Measurements from ENCODE around the gene NHLRC4. TPM values are rescaled to one million over a fixed set of nuclear protein-coding genes. Genes with fewer than 3 reads are reported as not detected.

Gene NHLRC4
- total and polyA plus RNA-seq, 9 of the 15 experiments (the other 6 are each of a cell fraction or from before 2014, with no cell fraction given), result 0.24 to 3.7 (median 1.3) TPM; not detected in 2

DNA sequence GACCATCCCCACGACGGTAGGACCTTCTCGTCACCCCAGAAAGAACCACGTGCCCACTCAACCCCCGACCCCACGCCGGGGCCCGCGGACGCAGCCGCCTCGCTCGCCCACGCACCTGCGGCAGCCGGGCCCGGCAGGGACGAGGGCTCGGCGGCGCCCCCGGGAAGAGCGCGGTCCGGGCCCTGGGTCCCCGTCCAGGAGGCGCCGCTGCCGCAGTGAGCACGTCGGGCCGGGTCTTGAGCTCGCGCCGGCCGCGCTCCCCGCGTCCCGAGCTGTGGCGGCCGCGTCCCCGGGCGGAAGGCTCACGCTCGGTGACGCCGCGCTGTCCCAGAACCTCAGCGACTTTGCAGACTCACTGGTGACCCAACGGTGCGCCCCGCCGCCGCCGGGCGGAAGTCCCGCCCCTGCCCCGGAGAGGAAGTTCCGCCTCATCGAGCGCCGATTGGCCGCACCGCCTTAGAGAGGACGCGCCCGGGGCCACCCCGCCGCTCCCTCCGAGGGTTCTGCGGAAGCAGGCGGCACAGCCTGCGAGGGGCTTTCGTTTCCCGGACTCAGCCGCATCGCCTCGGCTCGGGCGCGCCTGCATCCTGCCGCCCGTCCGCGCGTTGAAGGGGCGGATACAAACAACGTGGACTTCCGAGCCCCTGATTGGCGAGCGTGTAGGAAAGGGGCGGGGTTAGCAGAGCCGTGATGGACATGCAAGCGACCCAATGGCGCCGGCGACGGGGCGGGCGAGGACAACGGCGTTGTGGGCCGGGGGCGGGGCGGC lies 22.3 kb downstream of the NHLRC4 start (continued):
- TF ChIP-seq REST (IDR thresholded peaks at IDR 0.05; ENCODE audit: borderline replicate concordance) (peak; percentile 31; the same call in 1 of the 2 replicates), REST (CRISPR knock-in tag; IDR thresholded peaks at IDR 0.05; ENCODE audit: low read depth) (no peak), ZFX (CRISPR knock-in tag; IDR thresholded peaks at IDR 0.05) (peak; percentile 76), GATA2 (CRISPR knock-in tag; IDR thresholded peaks at IDR 0.05) (no peak), TARDBP (IDR thresholded peaks at IDR 0.05) (peak; percentile 69), HOMEZ (CRISPR knock-in tag; IDR thresholded peaks at IDR 0.05) (no peak), ZNF324 (CRISPR knock-in tag; IDR thresholded peaks at IDR 0.05) (no peak), SMAD4 (CRISPR knock-in tag; conservative IDR thresholded peaks at IDR 0.05) (peak; percentile 33; the same call in 1 of the 2 replicates), SMARCC2 (IDR thresholded peaks at IDR 0.05; ENCODE audit: low read depth) (no peak), CHAMP1 (IDR thresholded peaks at IDR 0.05) (no peak), CHD2 (IDR thresholded peaks at IDR 0.05; ENCODE audit: low read depth, low read length) (peak; percentile 4; the same call in 1 of the 2 replicates), ATF7 (IDR thresholded peaks at IDR 0.05) (peak; percentile 82; the same call in 1 of the 2 replicates)
- TF ChIP-seq, protein P1, sequence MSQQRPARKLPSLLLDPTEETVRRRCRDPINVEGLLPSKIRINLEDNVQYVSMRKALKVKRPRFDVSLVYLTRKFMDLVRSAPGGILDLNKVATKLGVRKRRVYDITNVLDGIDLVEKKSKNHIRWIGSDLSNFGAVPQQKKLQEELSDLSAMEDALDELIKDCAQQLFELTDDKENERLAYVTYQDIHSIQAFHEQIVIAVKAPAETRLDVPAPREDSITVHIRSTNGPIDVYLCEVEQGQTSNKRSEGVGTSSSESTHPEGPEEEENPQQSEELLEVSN (IDR thresholded peaks at IDR 0.05; ENCODE audit: borderline replicate concordance in 1 of 2, extremely low read depth in 1 of 2, insufficient read depth in 1 of 2, insufficient read length in 1 of 2, low read depth in 1 of 2, low read length in 1 of 2, poor library complexity in 1 of 2, severe bottlenecking in 1 of 2), result peak in 1 of 2 experiments; percentile 64
